AG09309 (cell line): ENCODE data around the gene HIPK1.

Experiments
- DNase-seq: peaks from one replicate; pipeline ENCODE4 v3.0.0-alpha.2; 2010; ENCODE audit warnings: low read depth
- H3K4me3 ChIP-seq: 2 replicates; pipeline ENCODE4 v1.5.1; 2011; ENCODE audit warnings: mild to moderate bottlenecking, low read depth, low read length, moderate library complexity; ENCODE audit not compliant: control insufficient read depth
- CTCF ChIP-seq: IDR thresholded peaks from 2 replicates; pipeline ENCODE4 v1.5.1; 2011; ENCODE audit warnings: mild to moderate bottlenecking, low read depth, low read length, inconsistent platforms; ENCODE audit not compliant: insufficient read depth, control insufficient read depth; ENCODE audit errors: missing control alignments

The HIPK1 gene

GRCh38 chr1:113913312-113913668 lies 15.8 kb upstream of the HIPK1 start:
- no peak overlapping the region for H3K4me3 ChIP-seq
- TF ChIP-seq CTCF, result no peak
- no peak for DNase-seq

GRCh38 chr1:113913887-113914664 lies 15.0 kb upstream of the HIPK1 start:
- no peak overlapping the region for H3K4me3 ChIP-seq
- no peak for DNase-seq
- no peak for TF ChIP-seq CTCF

GRCh38 chr1:113916974-113917373 lies 12.2 kb upstream of the HIPK1 start:
- no peak for TF ChIP-seq CTCF

GRCh38 chr1:113917400-113918082 lies 11.6 kb upstream of the HIPK1 start:
- no peak for TF ChIP-seq CTCF
- no peak for DNase-seq
- H3K4me3 ChIP-seq, result no peak overlapping the region

More at GRCh38 chr1:113916974-113917373, 12.2 kb upstream of the HIPK1 start:
- no peak for DNase-seq
- H3K4me3 ChIP-seq, result no peak overlapping the region

- no peak overlapping the region for H3K4me3 ChIP-seq
- no peak for TF ChIP-seq CTCF
- DNase-seq, result no peak
Measured at GRCh38 chr1:113918243-113918642, 10.9 kb upstream of the HIPK1 start.

GRCh38 chr1:113922957-113923356 lies 6.2 kb upstream of the HIPK1 start:
- no peak for TF ChIP-seq CTCF
- DNase-seq, result no peak
- H3K4me3 ChIP-seq, result no peak overlapping the region
